HEK293 (cell line): ENCODE measurements around the gene WWTR1.

Experiments used
- CTCF ChIP-seq: fragments of 450-650 bp; formaldehyde crosslinking; IDR thresholded peaks from 2 replicates; pipeline ENCODE4 v1.5.1; 2016; ENCODE audit warnings: missing biosample characterization, missing genetic modification characterization
- HOXA7 ChIP-seq: sonication (generic); formaldehyde crosslinking; IDR thresholded peaks from 2 replicates; pipeline ENCODE4 v1.8.1; 2022; ENCODE audit warnings: missing genetic modification reagents, borderline replicate concordance
- IKZF3 ChIP-seq: fragments of 450-650 bp; IDR thresholded peaks from 2 replicates; pipeline ENCODE4 v1.5.0; 2018; ENCODE audit warnings: missing biosample characterization, mild to moderate bottlenecking, missing genetic modification characterization, moderate library complexity
- KLF10 ChIP-seq: fragments of 450-650 bp; IDR thresholded peaks from 2 replicates; pipeline ENCODE4 v1.5.1; 2018; ENCODE audit warnings: missing biosample characterization, mild to moderate bottlenecking, missing genetic modification characterization
- PRDM10 ChIP-seq: fragments of 450-650 bp; formaldehyde crosslinking; IDR thresholded peaks from 2 replicates; pipeline ENCODE4 v1.5.1; 2016; ENCODE audit warnings: missing biosample characterization, missing genetic modification characterization
- YY1 ChIP-seq: fragments of 450-650 bp; formaldehyde crosslinking; IDR thresholded peaks from 2 replicates; pipeline ENCODE4 v1.5.1; 2018; ENCODE audit warnings: missing biosample characterization, missing genetic modification characterization
- YY2 ChIP-seq: fragments of 450-650 bp; formaldehyde crosslinking; IDR thresholded peaks from 2 replicates; pipeline ENCODE4 v1.5.1; 2016; ENCODE audit warnings: missing biosample characterization, missing genetic modification characterization
- ZBTB1 ChIP-seq: fragments of 450-650 bp; formaldehyde crosslinking; IDR thresholded peaks from 2 replicates; pipeline ENCODE4 v1.5.1; 2016; ENCODE audit warnings: missing biosample characterization, missing genetic modification characterization
- ZFP69B ChIP-seq: fragments of 450-650 bp; formaldehyde crosslinking; IDR thresholded peaks from 2 replicates; pipeline ENCODE4 v1.5.1; 2016; ENCODE audit warnings: missing biosample characterization, missing genetic modification characterization
- ZNF133 ChIP-seq: fragments of 450-650 bp; formaldehyde crosslinking; IDR thresholded peaks from 2 replicates; pipeline ENCODE4 v1.5.1; 2016; ENCODE audit warnings: missing biosample characterization, missing genetic modification characterization
- ZNF600 ChIP-seq: fragments of 450-650 bp; formaldehyde crosslinking; IDR thresholded peaks from 2 replicates; pipeline ENCODE4 v1.5.1; 2016; ENCODE audit warnings: missing biosample characterization, missing genetic modification characterization
- ZNF791 ChIP-seq: fragments of 450-650 bp; formaldehyde crosslinking; IDR thresholded peaks from 2 replicates; pipeline ENCODE4 v1.5.1; 2016; ENCODE audit warnings: missing biosample characterization, missing genetic modification characterization
- ZSCAN16 ChIP-seq: fragments of 450-650 bp; formaldehyde crosslinking; IDR thresholded peaks from 2 replicates; pipeline ENCODE4 v1.5.1; 2016; ENCODE audit warnings: missing biosample characterization, missing genetic modification characterization

GRCh38 chr3:149527531-149528339 lies 130.1 kb downstream of the WWTR1 start:
- TF ChIP-seq CTCF (tag by site-specific recombination) (no peak), HOXA7 (no peak), KLF10 (no peak), ZNF600 (tag by site-specific recombination) (no peak), PRDM10 (tag by site-specific recombination) (no peak), ZFP69B (no peak), IKZF3 (tag by site-specific recombination) (no peak), ZSCAN16 (tag by site-specific recombination) (no peak), YY2 (tag by site-specific recombination) (no peak), ZNF791 (tag by site-specific recombination) (no peak), ZBTB1 (tag by site-specific recombination) (no peak), ZNF133 (tag by site-specific recombination) (no peak), YY1 (no peak)
